HEK293 (cell line): Measurements from ENCODE around the gene CD151.
A peak's percentile ranks its signal among the peaks of the same experiment; 100 is the strongest.

Experiments used
- CTCF ChIA-PET: fragments of 350-600 bp; formaldehyde crosslinking; extraction: SDS; loops from one replicate; lab custom pipeline; 2021; ENCODE audit warnings: antibody characterized with exemption; lab: Yijun Ruan, JAX
- POLR2A ChIA-PET: fragments of 300-600 bp; formaldehyde crosslinking; extraction: SDS; loops from one replicate; lab custom pipeline; 2020; ENCODE audit warnings: antibody characterized with exemption, inconsistent platforms; lab: Yijun Ruan, JAX
- H3K27ac ChIP-seq: fragments of 200-500 bp; sonication (Bioruptor generic); 2 replicates; pipeline ENCODE4 v1.5.1; 2014; ENCODE audit warnings: low read depth, low read length, control low read depth, inconsistent platforms; ENCODE audit errors: extremely low read depth
- H3K36me3 ChIP-seq, 2 experiments: fragments of 200-500 bp in 1 of 2; sonication (Bioruptor generic) in 1 of 2; 1 replicate in 1 of 2; 2 replicates in 1 of 2; pipeline ENCODE4 v1.5.1; 2014 to 2017; ENCODE audit warnings: inconsistent platforms in 2 of 2, low read length in 2 of 2; ENCODE audit not compliant: control insufficient read depth in 2 of 2, insufficient read depth in 1 of 2
- H3K4me1 ChIP-seq: fragments of 200-500 bp; sonication (Bioruptor generic); 2 replicates; pipeline ENCODE4 v1.5.1; 2014; ENCODE audit warnings: mild to moderate bottlenecking, low read length, inconsistent platforms; ENCODE audit not compliant: control insufficient read depth, insufficient read depth
- H3K4me3 ChIP-seq: 2 replicates; pipeline ENCODE4 v1.5.1; 2011; ENCODE audit warnings: low read depth, mild to moderate bottlenecking, control low read depth, low read length, moderate library complexity
- H3K9me3 ChIP-seq: fragments of 200-500 bp; sonication (Bioruptor generic); 2 replicates; pipeline ENCODE4 v1.5.1; 2014; ENCODE audit warnings: low read depth, low read length, inconsistent platforms; ENCODE audit not compliant: control insufficient read depth, insufficient read depth
- ATF2 ChIP-seq: fragments of 450-650 bp; formaldehyde crosslinking; IDR thresholded peaks from 2 replicates; pipeline ENCODE4 v1.5.1; 2016; ENCODE audit warnings: missing biosample characterization, missing genetic modification characterization, low read depth
- EGR2 ChIP-seq: fragments of 450-650 bp; formaldehyde crosslinking; IDR thresholded peaks from 2 replicates; pipeline ENCODE4 v1.5.1; 2016; ENCODE audit warnings: low read depth, missing biosample characterization, missing genetic modification characterization
- KLF1 ChIP-seq: fragments of 450-650 bp; formaldehyde crosslinking; IDR thresholded peaks from 2 replicates; pipeline ENCODE4 v1.5.1; 2016; ENCODE audit warnings: missing biosample characterization, missing genetic modification characterization
- TSHZ1 ChIP-seq: fragments of 450-650 bp; formaldehyde crosslinking; IDR thresholded peaks from 2 replicates; pipeline ENCODE4 v1.5.1; 2016; ENCODE audit warnings: missing biosample characterization, missing genetic modification characterization, borderline replicate concordance
- ZBTB8A ChIP-seq: fragments of 450-650 bp; formaldehyde crosslinking; IDR thresholded peaks from 2 replicates; pipeline ENCODE4 v1.5.1; 2016; ENCODE audit warnings: missing biosample characterization, missing genetic modification characterization
- ZFHX2 ChIP-seq: fragments of 450-650 bp; formaldehyde crosslinking; conservative IDR thresholded peaks from 2 replicates; pipeline ENCODE4 v1.5.1; 2016; ENCODE audit warnings: missing biosample characterization, missing genetic modification characterization
- ZFP37 ChIP-seq: fragments of 450-650 bp; formaldehyde crosslinking; IDR thresholded peaks from 2 replicates; pipeline ENCODE4 v1.5.1; 2016; ENCODE audit warnings: missing biosample characterization, missing genetic modification characterization
- ZNF10 ChIP-seq: fragments of 450-650 bp; formaldehyde crosslinking; IDR thresholded peaks from 2 replicates; pipeline ENCODE4 v1.5.1; 2017; ENCODE audit warnings: missing biosample characterization, missing genetic modification characterization
- ZNF266 ChIP-seq: fragments of 450-650 bp; formaldehyde crosslinking; IDR thresholded peaks from 2 replicates; pipeline ENCODE4 v1.5.1; 2016; ENCODE audit warnings: missing biosample characterization, missing genetic modification characterization, low read depth
- ZNF529 ChIP-seq: fragments of 450-650 bp; formaldehyde crosslinking; IDR thresholded peaks from 2 replicates; pipeline ENCODE4 v1.5.1; 2017; ENCODE audit warnings: missing genetic modification characterization, missing biosample characterization; ENCODE audit not compliant: insufficient replicate concordance
- ZNF600 ChIP-seq: fragments of 450-650 bp; formaldehyde crosslinking; IDR thresholded peaks from 2 replicates; pipeline ENCODE4 v1.5.1; 2016; ENCODE audit warnings: missing biosample characterization, missing genetic modification characterization
- ZSCAN16 ChIP-seq: fragments of 450-650 bp; formaldehyde crosslinking; IDR thresholded peaks from 2 replicates; pipeline ENCODE4 v1.5.1; 2016; ENCODE audit warnings: missing biosample characterization, missing genetic modification characterization
- ZXDB ChIP-seq: fragments of 450-650 bp; formaldehyde crosslinking; IDR thresholded peaks from 2 replicates; pipeline ENCODE4 v1.5.1; 2016; ENCODE audit warnings: missing biosample characterization, missing genetic modification characterization
- TF ChIP-seq, protein P1 (sequence below): fragments of 450-650 bp; formaldehyde crosslinking; IDR thresholded peaks from 2 replicates; pipeline ENCODE4 v1.5.1; 2016; ENCODE audit warnings: missing biosample characterization, missing genetic modification characterization
- TF ChIP-seq, protein P2 (sequence below): fragments of 450-650 bp; formaldehyde crosslinking; IDR thresholded peaks from 2 replicates; pipeline ENCODE4 v1.5.1; 2016; ENCODE audit warnings: missing biosample characterization, missing genetic modification characterization

CD151 gene

GRCh38 chr11:852762-853161 is 20.0 kb downstream of the CD151 start:
- POLR2A ChIA-PET: no interaction called here
- 0 out of 2 replicates have a peak, but pooled peaks have one; percentile 36 for TF ChIP-seq EGR2 (tag by site-specific recombination)
- TF ChIP-seq ZXDB (tag by site-specific recombination): no peak
- peak; percentile 32; the same call in 1 of the 2 replicates for TF ChIP-seq KLF1 (tag by site-specific recombination)
- TF ChIP-seq, protein P1, sequence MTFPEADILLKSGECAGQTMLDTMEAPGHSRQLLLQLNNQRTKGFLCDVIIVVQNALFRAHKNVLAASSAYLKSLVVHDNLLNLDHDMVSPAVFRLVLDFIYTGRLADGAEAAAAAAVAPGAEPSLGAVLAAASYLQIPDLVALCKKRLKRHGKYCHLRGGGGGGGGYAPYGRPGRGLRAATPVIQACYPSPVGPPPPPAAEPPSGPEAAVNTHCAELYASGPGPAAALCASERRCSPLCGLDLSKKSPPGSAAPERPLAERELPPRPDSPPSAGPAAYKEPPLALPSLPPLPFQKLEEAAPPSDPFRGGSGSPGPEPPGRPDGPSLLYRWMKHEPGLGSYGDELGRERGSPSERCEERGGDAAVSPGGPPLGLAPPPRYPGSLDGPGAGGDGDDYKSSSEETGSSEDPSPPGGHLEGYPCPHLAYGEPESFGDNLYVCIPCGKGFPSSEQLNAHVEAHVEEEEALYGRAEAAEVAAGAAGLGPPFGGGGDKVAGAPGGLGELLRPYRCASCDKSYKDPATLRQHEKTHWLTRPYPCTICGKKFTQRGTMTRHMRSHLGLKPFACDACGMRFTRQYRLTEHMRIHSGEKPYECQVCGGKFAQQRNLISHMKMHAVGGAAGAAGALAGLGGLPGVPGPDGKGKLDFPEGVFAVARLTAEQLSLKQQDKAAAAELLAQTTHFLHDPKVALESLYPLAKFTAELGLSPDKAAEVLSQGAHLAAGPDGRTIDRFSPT (tag by site-specific recombination): 0 out of 2 replicates have a peak, but pooled peaks have one; percentile 35
- TF ChIP-seq ZBTB8A (tag by site-specific recombination): no peak
- TF ChIP-seq, protein P2, sequence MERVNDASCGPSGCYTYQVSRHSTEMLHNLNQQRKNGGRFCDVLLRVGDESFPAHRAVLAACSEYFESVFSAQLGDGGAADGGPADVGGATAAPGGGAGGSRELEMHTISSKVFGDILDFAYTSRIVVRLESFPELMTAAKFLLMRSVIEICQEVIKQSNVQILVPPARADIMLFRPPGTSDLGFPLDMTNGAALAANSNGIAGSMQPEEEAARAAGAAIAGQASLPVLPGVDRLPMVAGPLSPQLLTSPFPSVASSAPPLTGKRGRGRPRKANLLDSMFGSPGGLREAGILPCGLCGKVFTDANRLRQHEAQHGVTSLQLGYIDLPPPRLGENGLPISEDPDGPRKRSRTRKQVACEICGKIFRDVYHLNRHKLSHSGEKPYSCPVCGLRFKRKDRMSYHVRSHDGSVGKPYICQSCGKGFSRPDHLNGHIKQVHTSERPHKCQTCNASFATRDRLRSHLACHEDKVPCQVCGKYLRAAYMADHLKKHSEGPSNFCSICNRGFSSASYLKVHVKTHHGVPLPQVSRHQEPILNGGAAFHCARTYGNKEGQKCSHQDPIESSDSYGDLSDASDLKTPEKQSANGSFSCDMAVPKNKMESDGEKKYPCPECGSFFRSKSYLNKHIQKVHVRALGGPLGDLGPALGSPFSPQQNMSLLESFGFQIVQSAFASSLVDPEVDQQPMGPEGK (tag by site-specific recombination): peak; percentile 21
- peak; percentile 52 for TF ChIP-seq ZFHX2 (tag by site-specific recombination)
- no peaks in the 10 kb centered on the region for H3K36me3 ChIP-seq
- no peaks in the 10 kb centered on the region for H3K9me3 ChIP-seq
- no peak overlapping the region for H3K27ac ChIP-seq
- 0 out of 2 replicates have a peak, but pooled peaks cover 2% of the 10 kb centered on the region for H3K4me1 ChIP-seq
- CTCF ChIA-PET: no interaction called here
- no peak overlapping the region for H3K4me3 ChIP-seq

- no peak overlapping the region for H3K4me3 ChIP-seq
- no peaks in the 10 kb centered on the region for H3K36me3 ChIP-seq
- POLR2A ChIA-PET: no interaction called here
- H3K4me1 ChIP-seq: 0 out of 2 replicates have a peak, but pooled peaks cover 1% of the 10 kb centered on the region
- CTCF ChIA-PET: no interaction called here
- no peaks in the 10 kb centered on the region for H3K9me3 ChIP-seq
- no peak overlapping the region for H3K27ac ChIP-seq
- no peak for TF ChIP-seq ZSCAN16 (tag by site-specific recombination)
- TF ChIP-seq TSHZ1 (tag by site-specific recombination): no peak
- TF ChIP-seq ZNF600 (tag by site-specific recombination): peak; percentile 32; the same call in 1 of the 2 replicates
- TF ChIP-seq ZNF10 (tag by site-specific recombination): peak; percentile 55; the same call in 1 of the 2 replicates
- peak; percentile 65 for TF ChIP-seq ZNF529
- no peak for TF ChIP-seq ATF2 (tag by site-specific recombination)
- no peak for TF ChIP-seq ZNF266 (tag by site-specific recombination)
- TF ChIP-seq ZFP37 (tag by site-specific recombination): no peak
- TF ChIP-seq, all 188 proteins: peak for 3
These were observed 21.1 kb downstream of the CD151 start for GRCh38 chr11:853682-854448.
